ENCODE results near the gene PBX3. TPM values are rescaled to one million over a fixed set of nuclear protein-coding genes. Genes with fewer than 3 reads are reported as not detected.

Gene PBX3
- total and polyA plus RNA-seq, 9 donors: 9.1 to 18.5 (median 11.4) TPM

DNA sequence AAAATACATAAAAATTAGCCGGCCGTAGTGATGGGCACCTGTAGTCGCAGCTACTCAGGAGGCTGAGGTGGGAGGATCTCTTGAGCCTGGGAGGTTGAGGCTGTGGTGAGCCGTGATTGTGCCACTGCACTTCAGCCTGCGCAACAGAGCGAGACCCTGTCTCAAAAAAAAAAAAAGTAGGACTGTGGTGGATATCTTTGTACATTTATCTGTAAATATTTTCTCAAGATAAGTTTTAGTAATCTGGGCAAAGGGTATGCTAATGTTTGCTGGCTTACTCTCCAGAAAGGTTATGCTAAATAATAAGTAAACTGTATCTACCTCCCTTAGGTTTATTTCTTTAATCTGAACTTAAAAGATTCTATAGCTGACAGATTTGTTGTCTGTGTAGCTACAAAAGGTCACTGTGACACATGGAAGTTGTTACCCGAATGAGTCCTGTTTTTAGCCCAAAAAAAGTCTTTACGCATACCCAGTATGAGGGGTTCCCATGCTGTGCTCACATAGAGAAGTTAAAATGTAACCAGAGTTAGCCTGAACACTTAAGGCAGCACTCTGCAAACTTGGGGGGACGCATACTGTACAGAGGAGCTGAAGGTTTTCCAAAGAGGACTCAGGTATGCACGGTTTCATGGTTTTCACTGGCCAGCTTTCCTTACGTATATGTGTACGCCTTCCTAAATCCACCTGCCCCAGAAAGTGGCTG is 206.3 kb downstream of the PBX3 start:
- Histone ChIP-seq H3K36me3 (ENCODE audit: control insufficient read depth, insufficient read depth, low read length) (no peaks in the 10 kb centered on the region), H3K4me1 (ENCODE audit: control insufficient read depth, insufficient read depth, low read length) (no peaks in the 10 kb centered on the region), H3K4me3 (ENCODE audit: low read length) (no peak overlapping the region), H3K27ac (ENCODE audit: low read length) (no peak overlapping the region), H3K27me3 (ENCODE audit: control insufficient read depth, insufficient read depth, low read length) (no peaks in the 10 kb centered on the region), H3K9me3 (replicated peaks; ENCODE audit: control insufficient read depth, low read depth, low read length) (no peaks in the 10 kb centered on the region)
- no peak for DNase-seq
- 90% methylated on average over 4 of the region's 12 CpGs for WGBS (ENCODE audit: insufficient coverage)

GRCh38 chr9:125956102-125956501 is 208.9 kb downstream of the PBX3 start:
- Histone ChIP-seq H3K27me3 (ENCODE audit: control insufficient read depth, insufficient read depth, low read length) (no peaks in the 10 kb centered on the region), H3K36me3 (ENCODE audit: control insufficient read depth, insufficient read depth, low read length) (no peaks in the 10 kb centered on the region), H3K9me3 (replicated peaks; ENCODE audit: control insufficient read depth, low read depth, low read length) (no peaks in the 10 kb centered on the region), H3K27ac (ENCODE audit: low read length) (no peak overlapping the region), H3K4me1 (ENCODE audit: control insufficient read depth, insufficient read depth, low read length) (peaks cover 7% of the 10 kb centered on the region), H3K4me3 (ENCODE audit: low read length) (no peak overlapping the region)
- no CpG with 5 or more reads among the region's 5 CpGs for WGBS (ENCODE audit: insufficient coverage)
- DNase-seq: no peak

GRCh38 chr9:125959315-125959714 is 212.1 kb downstream of the PBX3 start:
- Histone ChIP-seq H3K4me1 (ENCODE audit: control insufficient read depth, insufficient read depth, low read length) (peaks cover 13% of the 10 kb centered on the region), H3K9me3 (replicated peaks; ENCODE audit: control insufficient read depth, low read depth, low read length) (no peaks in the 10 kb centered on the region), H3K27ac (ENCODE audit: low read length) (no peak overlapping the region), H3K27me3 (ENCODE audit: control insufficient read depth, insufficient read depth, low read length) (no peaks in the 10 kb centered on the region), H3K4me3 (ENCODE audit: low read length) (no peak overlapping the region), H3K36me3 (ENCODE audit: control insufficient read depth, insufficient read depth, low read length) (peaks cover 4% of the 10 kb centered on the region)
- no peak for DNase-seq
- WGBS (ENCODE audit: insufficient coverage): 94% methylated on average over 2 of the region's 3 CpGs

DNA sequence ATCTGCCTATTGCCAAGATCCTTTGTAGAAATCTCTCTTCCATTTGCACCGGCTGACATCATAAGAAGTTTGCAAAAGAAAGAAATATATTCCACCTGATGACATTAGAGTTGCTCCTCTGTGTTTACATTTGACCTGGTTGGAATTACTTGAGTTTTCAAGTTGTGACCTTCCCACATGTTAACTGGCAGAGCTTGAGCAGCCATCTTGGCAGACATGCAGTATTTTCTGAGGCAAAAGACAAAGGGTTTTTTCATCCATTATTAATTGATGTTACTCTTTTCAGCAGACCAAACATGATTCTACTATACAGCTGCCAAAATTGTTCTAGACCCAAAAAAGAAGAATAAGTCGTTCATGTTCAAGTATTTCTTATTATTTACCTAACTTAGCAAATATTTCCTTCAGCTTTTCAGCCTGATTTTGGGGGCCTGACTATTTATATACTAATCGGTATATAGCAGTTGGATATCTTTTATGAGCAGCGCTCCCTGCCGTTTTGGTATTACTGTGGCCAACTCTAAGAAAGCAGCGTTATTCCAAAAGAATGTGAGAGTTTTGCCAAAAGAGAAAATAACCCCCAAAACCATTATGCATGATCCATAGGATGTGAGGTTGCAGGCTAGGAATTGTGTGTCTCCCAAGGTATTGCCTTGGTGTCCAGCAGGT is 212.9 kb downstream of the PBX3 start:
- Histone ChIP-seq H3K9me3 (replicated peaks; ENCODE audit: control insufficient read depth, low read depth, low read length) (no peaks in the 10 kb centered on the region), H3K36me3 (ENCODE audit: control insufficient read depth, insufficient read depth, low read length) (peaks cover 4% of the 10 kb centered on the region), H3K4me1 (ENCODE audit: control insufficient read depth, insufficient read depth, low read length) (peaks cover 17% of the 10 kb centered on the region), H3K27ac (ENCODE audit: low read length) (no peak overlapping the region), H3K4me3 (ENCODE audit: low read length) (no peak overlapping the region), H3K27me3 (ENCODE audit: control insufficient read depth, insufficient read depth, low read length) (no peaks in the 10 kb centered on the region)
- no CpG with 5 or more reads among the region's 6 CpGs for WGBS (ENCODE audit: insufficient coverage)
- peak; percentile 25 for DNase-seq

- Histone ChIP-seq H3K9me3 (replicated peaks; ENCODE audit: control insufficient read depth, low read depth, low read length) (no peaks in the 10 kb centered on the region), H3K27ac (ENCODE audit: low read length) (peak overlapping the region; percentile 67), H3K4me3 (ENCODE audit: low read length) (no peak overlapping the region), H3K36me3 (ENCODE audit: control insufficient read depth, insufficient read depth, low read length) (peaks cover 4% of the 10 kb centered on the region), H3K27me3 (ENCODE audit: control insufficient read depth, insufficient read depth, low read length) (no peaks in the 10 kb centered on the region), H3K4me1 (ENCODE audit: control insufficient read depth, insufficient read depth, low read length) (peaks cover 23% of the 10 kb centered on the region)
- DNase-seq: peak; percentile 28
- no CpG with 5 or more reads among the region's 8 CpGs for WGBS (ENCODE audit: insufficient coverage)
These were observed 213.5 kb downstream of the PBX3 start for GRCh38 chr9:125960626-125961025.

GRCh38 chr9:125961072-125961471 is 213.9 kb downstream of the PBX3 start:
- H3K4me3 ChIP-seq (ENCODE audit: low read length): no peak overlapping the region
- peaks cover 4% of the 10 kb centered on the region for H3K36me3 ChIP-seq (ENCODE audit: control insufficient read depth, insufficient read depth, low read length)
- peaks cover 25% of the 10 kb centered on the region for H3K4me1 ChIP-seq (ENCODE audit: control insufficient read depth, insufficient read depth, low read length)
- peak overlapping the region; percentile 67 for H3K27ac ChIP-seq (ENCODE audit: low read length)
- no peaks in the 10 kb centered on the region for H3K9me3 ChIP-seq (replicated peaks; ENCODE audit: control insufficient read depth, low read depth, low read length)
- H3K27me3 ChIP-seq (ENCODE audit: control insufficient read depth, insufficient read depth, low read length): no peaks in the 10 kb centered on the region
- 28% methylated on average over 4 of the region's 7 CpGs for WGBS (ENCODE audit: insufficient coverage)
- DNase-seq: peak; percentile 74

- no peaks in the 10 kb centered on the region for H3K27me3 ChIP-seq (ENCODE audit: control insufficient read depth, insufficient read depth, low read length)
- WGBS (ENCODE audit: insufficient coverage): no CpG with 5 or more reads among the region's 2 CpGs
- peaks cover 32% of the 10 kb centered on the region for H3K4me1 ChIP-seq (ENCODE audit: control insufficient read depth, insufficient read depth, low read length)
- H3K9me3 ChIP-seq (replicated peaks; ENCODE audit: control insufficient read depth, low read depth, low read length): no peaks in the 10 kb centered on the region
- DNase-seq: no peak
- H3K36me3 ChIP-seq (ENCODE audit: control insufficient read depth, insufficient read depth, low read length): peaks cover 4% of the 10 kb centered on the region
- no peak overlapping the region for H3K4me3 ChIP-seq (ENCODE audit: low read length)
- no peak overlapping the region for H3K27ac ChIP-seq (ENCODE audit: low read length)
These were observed 216.8 kb downstream of the PBX3 start for GRCh38 chr9:125963932-125964331.

- H3K4me1 ChIP-seq (ENCODE audit: control insufficient read depth, insufficient read depth, low read length): peaks cover 28% of the 10 kb centered on the region
- H3K9me3 ChIP-seq (replicated peaks; ENCODE audit: control insufficient read depth, low read depth, low read length): no peaks in the 10 kb centered on the region
- peaks cover 4% of the 10 kb centered on the region for H3K36me3 ChIP-seq (ENCODE audit: control insufficient read depth, insufficient read depth, low read length)
- no peak overlapping the region for H3K27ac ChIP-seq (ENCODE audit: low read length)
- 76% methylated on average over 3 of the region's 6 CpGs for WGBS (ENCODE audit: insufficient coverage)
- DNase-seq: no peak
- H3K4me3 ChIP-seq (ENCODE audit: low read length): no peak overlapping the region
- H3K27me3 ChIP-seq (ENCODE audit: control insufficient read depth, insufficient read depth, low read length): no peaks in the 10 kb centered on the region
These were observed 217.6 kb downstream of the PBX3 start for GRCh38 chr9:125964702-125965225.

GRCh38 chr9:125965477-125965876 is 218.3 kb downstream of the PBX3 start:
- peak; percentile 29 for DNase-seq
- Histone ChIP-seq H3K36me3 (ENCODE audit: control insufficient read depth, insufficient read depth, low read length) (peaks cover 4% of the 10 kb centered on the region), H3K27ac (ENCODE audit: low read length) (no peak overlapping the region), H3K27me3 (ENCODE audit: control insufficient read depth, insufficient read depth, low read length) (no peaks in the 10 kb centered on the region), H3K9me3 (replicated peaks; ENCODE audit: control insufficient read depth, low read depth, low read length) (no peaks in the 10 kb centered on the region), H3K4me1 (ENCODE audit: control insufficient read depth, insufficient read depth, low read length) (peaks cover 28% of the 10 kb centered on the region), H3K4me3 (ENCODE audit: low read length) (no peak overlapping the region)
- 43% methylated on average over 4 of the region's 10 CpGs for WGBS (ENCODE audit: insufficient coverage)

DNA sequence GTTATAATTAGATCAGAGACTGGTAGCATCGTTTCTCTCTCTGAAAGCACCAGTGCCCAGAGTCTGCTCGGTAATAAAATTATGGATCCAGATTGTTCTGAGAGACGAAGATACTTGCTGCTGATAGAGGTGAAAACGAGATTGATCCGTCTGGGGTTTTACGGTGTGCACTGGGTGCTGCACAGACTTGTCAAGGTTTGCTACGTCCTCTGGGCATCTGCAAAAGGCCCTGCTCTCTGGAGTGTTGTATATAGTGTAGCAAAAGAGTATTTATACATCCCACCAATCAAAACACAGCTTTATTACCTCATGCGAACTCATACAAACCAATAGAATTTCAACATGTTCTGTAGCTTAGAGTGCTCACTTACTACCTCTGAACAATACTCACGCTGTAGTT is 219.3 kb downstream of the PBX3 start:
- Histone ChIP-seq H3K36me3 (ENCODE audit: control insufficient read depth, insufficient read depth, low read length) (peaks cover 4% of the 10 kb centered on the region), H3K9me3 (replicated peaks; ENCODE audit: control insufficient read depth, low read depth, low read length) (no peaks in the 10 kb centered on the region), H3K27ac (ENCODE audit: low read length) (no peak overlapping the region), H3K4me1 (ENCODE audit: control insufficient read depth, insufficient read depth, low read length) (peaks cover 25% of the 10 kb centered on the region), H3K4me3 (ENCODE audit: low read length) (no peak overlapping the region), H3K27me3 (ENCODE audit: control insufficient read depth, insufficient read depth, low read length) (no peaks in the 10 kb centered on the region)
- 79% methylated on average over 2 of the region's 9 CpGs for WGBS (ENCODE audit: insufficient coverage)
- DNase-seq: no peak
